ENCODE data around the gene TTC19.

TTC19 gene

GRCh38 chr17:15999141-15999973 lies at the start of gene TTC19, which contains the start of gene ZSWIM7:
TSS of gene TTC19 (plus strand) at chr17:15999824. CDS start at chr17:15999849, 25 bp downstream.
TSS of gene ZSWIM7 (minus strand) at chr17:15999704. CDS start at chr17:15999594, 110 bp downstream.
- TF ChIP-seq CTCF (IDR thresholded peaks at IDR 0.05; ENCODE audit: insufficient read depth, low read depth, low read length, missing control alignments): no peak
- DNase-seq (ENCODE audit: low read depth): peak; percentile 97
- peak within 1 kb of the TSS; percentile 64 for H3K4me3 ChIP-seq (ENCODE audit: low read depth, low read length)

GRCh38 chr17:15951368-15952047 lies 48.1 kb upstream of the TTC19 start:
- TF ChIP-seq CTCF (IDR thresholded peaks at IDR 0.05; ENCODE audit: insufficient read depth, low read depth, low read length, missing control alignments): no peak
- no peak overlapping the region for H3K4me3 ChIP-seq (ENCODE audit: low read depth, low read length)
- DNase-seq (ENCODE audit: low read depth): no peak

- TF ChIP-seq CTCF (IDR thresholded peaks at IDR 0.05; ENCODE audit: insufficient read depth, low read depth, low read length, missing control alignments): no peak
- H3K4me3 ChIP-seq (ENCODE audit: low read depth, low read length): no peak overlapping the region
- DNase-seq (ENCODE audit: low read depth): no peak
Observed at GRCh38 chr17:15952048-15952532, 47.5 kb upstream of the TTC19 start.

GRCh38 chr17:15952916-15953790 lies 46.5 kb upstream of the TTC19 start:
- no peak for DNase-seq (ENCODE audit: low read depth)
- no peak for TF ChIP-seq CTCF (IDR thresholded peaks at IDR 0.05; ENCODE audit: insufficient read depth, low read depth, low read length, missing control alignments)
- no peak overlapping the region for H3K4me3 ChIP-seq (ENCODE audit: low read depth, low read length)

GRCh38 chr17:15954222-15954621 lies 45.4 kb upstream of the TTC19 start:
- H3K4me3 ChIP-seq (ENCODE audit: low read depth, low read length): no peak overlapping the region
- DNase-seq (ENCODE audit: low read depth): no peak
- TF ChIP-seq CTCF (IDR thresholded peaks at IDR 0.05; ENCODE audit: insufficient read depth, low read depth, low read length, missing control alignments): no peak

GRCh38 chr17:15955793-15956541 lies 43.7 kb upstream of the TTC19 start:
- TF ChIP-seq CTCF (IDR thresholded peaks at IDR 0.05; ENCODE audit: insufficient read depth, low read depth, low read length, missing control alignments): no peak
- DNase-seq (ENCODE audit: low read depth): no peak
- H3K4me3 ChIP-seq (ENCODE audit: low read depth, low read length): no peak overlapping the region

Measured in GM12865 (cell line).